Measurements from ENCODE around the gene G3BP1. TPM values are rescaled to one million over a fixed set of nuclear protein-coding genes. Genes with fewer than 3 reads are reported as not detected.

The G3BP1 gene
- total and polyA plus RNA-seq, 5 donors from 2014 or later, result 108 to 199 (median 181) TPM

GRCh38 chr5:151735646-151736045 is 36.1 kb upstream of the G3BP1 start:
- Histone ChIP-seq H3K9me3 (ENCODE audit: control insufficient read depth in 2 of 2, low read length in 2 of 2) (no peaks in the 10 kb centered on the region), H3K27me3 (ENCODE audit: control insufficient read depth, insufficient read depth, low read length) (no peaks in the 10 kb centered on the region), H3K36me3 (ENCODE audit: control insufficient read depth, insufficient read depth, low read length) (peaks cover 4% of the 10 kb centered on the region), H3K4me3 (ENCODE audit: low read depth, low read length) (no peak overlapping the region), H3K4me1 (ENCODE audit: control insufficient read depth, insufficient read depth, low read length, poor library complexity, severe bottlenecking) (peaks cover 3% of the 10 kb centered on the region), H3K27ac (ENCODE audit: insufficient read depth, low read length, poor library complexity, severe bottlenecking) (no peak overlapping the region)
- H3K9me3 Mint-ChIP-seq, result no peaks in the 10 kb centered on the region
- H3K4me1 Mint-ChIP-seq, result peaks cover under 1 to 14% (median 6%) of the 10 kb centered on the region in 4 donors
- no peak overlapping the region for H3K4me3 Mint-ChIP-seq
- no peak for ATAC-seq (ENCODE audit: low read depth in 2 of 2)
- no peak overlapping the region for H3K27ac Mint-ChIP-seq
- no peaks in the 10 kb centered on the region for H3K27me3 Mint-ChIP-seq
- H3K36me3 Mint-ChIP-seq, result peaks cover 24% of the 10 kb centered on the region
- no peak for DNase-seq

- no peak overlapping the region for H3K4me3 Mint-ChIP-seq
- H3K9me3 ChIP-seq (ENCODE audit: control insufficient read depth in 2 of 2, low read length in 2 of 2), result no peaks in the 10 kb centered on the region
- H3K27ac ChIP-seq (ENCODE audit: insufficient read depth, low read length, poor library complexity, severe bottlenecking), result no peak overlapping the region
- DNase-seq, result no peak
- ATAC-seq (ENCODE audit: low read depth in 2 of 2), result no peak
- H3K4me1 ChIP-seq (ENCODE audit: control insufficient read depth, insufficient read depth, low read length, poor library complexity, severe bottlenecking), result peaks cover 6% of the 10 kb centered on the region
- peaks cover 4% of the 10 kb centered on the region for H3K36me3 ChIP-seq (ENCODE audit: control insufficient read depth, insufficient read depth, low read length)
- no peaks in the 10 kb centered on the region for H3K27me3 ChIP-seq (ENCODE audit: control insufficient read depth, insufficient read depth, low read length)
- peaks cover 26% of the 10 kb centered on the region for H3K36me3 Mint-ChIP-seq
- no peak overlapping the region for H3K4me3 ChIP-seq (ENCODE audit: low read depth, low read length)
- no peak overlapping the region for H3K27ac Mint-ChIP-seq
- peaks cover 4 to 17% (median 10%) of the 10 kb centered on the region in 4 donors for H3K4me1 Mint-ChIP-seq
- no peaks in the 10 kb centered on the region for H3K9me3 Mint-ChIP-seq
- no peaks in the 10 kb centered on the region for H3K27me3 Mint-ChIP-seq
Measured at GRCh38 chr5:151737431-151737830, 34.3 kb upstream of the G3BP1 start.

DNA sequence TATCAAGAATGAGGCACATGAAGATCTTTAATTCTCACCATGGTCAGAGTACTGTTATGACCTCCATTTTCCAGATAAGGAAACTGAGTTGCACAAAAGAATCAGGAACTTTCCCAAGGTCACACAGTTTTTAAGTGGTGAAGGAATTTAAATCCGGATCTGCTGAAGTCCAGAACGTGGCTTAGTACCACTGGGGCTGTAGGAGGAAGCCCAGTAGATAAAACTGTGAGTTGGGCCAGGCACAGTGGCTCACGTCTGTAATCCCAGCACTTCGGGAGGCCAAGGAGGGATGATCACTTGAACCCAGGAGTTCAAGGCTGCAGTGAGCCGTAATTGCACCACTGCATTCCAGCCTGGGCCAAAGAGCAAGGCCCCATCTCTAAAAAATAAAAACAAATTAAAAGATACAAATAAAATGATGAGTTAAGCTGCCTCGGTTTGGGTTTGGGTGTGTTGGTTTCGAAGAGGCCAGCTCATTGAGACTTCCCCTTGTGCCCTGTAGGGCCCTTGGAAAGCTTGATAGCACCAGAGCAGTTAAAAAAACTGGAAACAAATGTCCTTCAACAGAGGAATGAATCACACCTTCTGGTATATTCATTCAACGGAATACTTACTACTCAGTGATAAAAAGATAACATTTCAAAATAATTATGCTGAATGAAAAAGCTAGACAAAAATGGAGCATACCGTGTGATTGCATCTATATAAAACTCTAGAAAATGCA is 33.5 kb upstream of the G3BP1 start:
- Mint-ChIP-seq H3K4me3 (no peak overlapping the region), H3K9me3 (no peaks in the 10 kb centered on the region), H3K27me3 (no peaks in the 10 kb centered on the region), H3K27ac (no peak overlapping the region), H3K4me1 (peaks cover 4 to 16% (median 11%) of the 10 kb centered on the region in 4 donors), H3K36me3 (peaks cover 29% of the 10 kb centered on the region)
- peaks cover 9% of the 10 kb centered on the region for H3K36me3 ChIP-seq (ENCODE audit: control insufficient read depth, insufficient read depth, low read length)
- H3K27me3 ChIP-seq (ENCODE audit: control insufficient read depth, insufficient read depth, low read length), result no peaks in the 10 kb centered on the region
- ATAC-seq (ENCODE audit: low read depth in 2 of 2) (no peak), DNase-seq (no peak)
- H3K9me3 ChIP-seq (ENCODE audit: control insufficient read depth in 2 of 2, low read length in 2 of 2), result no peaks in the 10 kb centered on the region
- H3K27ac ChIP-seq (ENCODE audit: insufficient read depth, low read length, poor library complexity, severe bottlenecking), result no peak overlapping the region
- no peak overlapping the region for H3K4me3 ChIP-seq (ENCODE audit: low read depth, low read length)
- H3K4me1 ChIP-seq (ENCODE audit: control insufficient read depth, insufficient read depth, low read length, poor library complexity, severe bottlenecking), result peaks cover 6% of the 10 kb centered on the region

GRCh38 chr5:151739395-151739794 is 32.4 kb upstream of the G3BP1 start:
- Histone ChIP-seq H3K27me3 (ENCODE audit: control insufficient read depth, insufficient read depth, low read length) (no peaks in the 10 kb centered on the region), H3K36me3 (ENCODE audit: control insufficient read depth, insufficient read depth, low read length) (peaks cover 17% of the 10 kb centered on the region), H3K27ac (ENCODE audit: insufficient read depth, low read length, poor library complexity, severe bottlenecking) (no peak overlapping the region), H3K4me1 (ENCODE audit: control insufficient read depth, insufficient read depth, low read length, poor library complexity, severe bottlenecking) (peaks cover 6% of the 10 kb centered on the region), H3K4me3 (ENCODE audit: low read depth, low read length) (no peak overlapping the region), H3K9me3 (ENCODE audit: control insufficient read depth in 2 of 2, low read length in 2 of 2) (no peaks in the 10 kb centered on the region)
- Mint-ChIP-seq H3K27ac (no peak overlapping the region), H3K9me3 (no peaks in the 10 kb centered on the region), H3K36me3 (peaks cover 31% of the 10 kb centered on the region), H3K4me3 (no peak overlapping the region), H3K4me1 (peaks cover 4 to 16% (median 11%) of the 10 kb centered on the region in 4 donors), H3K27me3 (no peaks in the 10 kb centered on the region)
- no peak for DNase-seq
- no peak for ATAC-seq (ENCODE audit: low read depth in 2 of 2)

DNA sequence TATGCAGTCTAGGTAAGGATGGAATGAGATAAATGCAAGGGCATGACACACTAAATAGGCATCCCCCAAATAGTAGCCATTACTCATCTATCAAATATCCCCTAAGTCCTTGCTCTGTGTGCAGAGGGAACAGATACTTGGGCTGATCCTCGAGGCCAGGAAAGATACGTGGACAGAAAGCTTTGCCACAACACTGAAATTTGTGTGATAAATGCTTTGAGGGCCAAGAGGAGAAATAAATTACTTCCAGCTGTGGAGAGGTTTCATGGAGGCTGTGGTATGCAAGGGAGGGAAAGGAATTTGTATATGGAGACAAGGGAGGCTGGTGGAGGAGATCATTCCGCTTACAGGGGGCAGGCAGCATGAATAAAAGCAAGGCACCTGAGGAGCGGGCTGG is 31.8 kb upstream of the G3BP1 start:
- Histone ChIP-seq H3K9me3 (ENCODE audit: control insufficient read depth in 2 of 2, low read length in 2 of 2) (no peaks in the 10 kb centered on the region), H3K36me3 (ENCODE audit: control insufficient read depth, insufficient read depth, low read length) (peaks cover 18% of the 10 kb centered on the region), H3K4me3 (ENCODE audit: low read depth, low read length) (no peak overlapping the region), H3K4me1 (ENCODE audit: control insufficient read depth, insufficient read depth, low read length, poor library complexity, severe bottlenecking) (peaks cover 10% of the 10 kb centered on the region), H3K27me3 (ENCODE audit: control insufficient read depth, insufficient read depth, low read length) (no peaks in the 10 kb centered on the region), H3K27ac (ENCODE audit: insufficient read depth, low read length, poor library complexity, severe bottlenecking) (no peak overlapping the region)
- no peak overlapping the region for H3K27ac Mint-ChIP-seq
- no peak for ATAC-seq (ENCODE audit: low read depth in 2 of 2)
- H3K4me3 Mint-ChIP-seq, result no peak overlapping the region
- DNase-seq, result no peak
- no peaks in the 10 kb centered on the region for H3K9me3 Mint-ChIP-seq
- H3K36me3 Mint-ChIP-seq, result peaks cover 31% of the 10 kb centered on the region
- no peaks in the 10 kb centered on the region for H3K27me3 Mint-ChIP-seq
- H3K4me1 Mint-ChIP-seq, result peaks cover 4 to 17% (median 12%) of the 10 kb centered on the region in 4 donors

DNA sequence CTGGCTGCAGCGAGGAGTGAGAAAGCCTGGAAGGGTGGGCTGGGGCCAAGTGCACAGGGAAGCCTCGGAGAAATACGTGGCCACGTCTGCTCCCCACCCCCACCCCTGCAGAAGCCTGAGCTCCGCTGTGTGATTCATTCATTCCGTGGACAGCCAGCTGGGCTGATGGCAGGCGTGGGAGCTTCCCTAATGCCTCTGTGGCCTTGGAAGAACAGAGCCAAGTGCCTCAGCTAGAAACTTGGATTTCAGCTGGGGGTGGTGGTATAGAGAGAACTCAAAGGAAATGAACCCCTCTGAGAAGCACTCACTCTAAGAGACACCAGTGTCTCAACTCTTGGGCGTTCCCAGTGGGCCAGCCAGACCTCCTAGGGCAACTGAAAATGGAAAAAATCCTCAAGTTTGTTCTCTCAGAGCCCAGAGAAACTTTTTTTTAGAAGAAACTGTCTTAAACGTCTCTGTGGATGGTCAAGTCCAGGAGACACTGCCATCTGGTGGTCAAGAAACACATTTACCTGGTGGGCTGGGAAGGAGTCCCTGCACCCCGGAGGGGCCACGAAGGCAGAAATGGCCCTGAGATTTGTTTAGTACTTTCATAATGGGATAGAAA is 31.3 kb upstream of the G3BP1 start:
- peaks cover 4 to 22% (median 16%) of the 10 kb centered on the region in 4 donors for H3K4me1 Mint-ChIP-seq
- peaks cover 18% of the 10 kb centered on the region for H3K36me3 ChIP-seq (ENCODE audit: control insufficient read depth, insufficient read depth, low read length)
- ATAC-seq (ENCODE audit: low read depth in 2 of 2) (peak; percentile 51), DNase-seq (peak; percentile 33 to 72 (median 51))
- H3K9me3 ChIP-seq (ENCODE audit: control insufficient read depth in 2 of 2, low read length in 2 of 2), result no peaks in the 10 kb centered on the region
- H3K4me1 ChIP-seq (ENCODE audit: control insufficient read depth, insufficient read depth, low read length, poor library complexity, severe bottlenecking), result peaks cover 15% of the 10 kb centered on the region
- H3K36me3 Mint-ChIP-seq, result peaks cover 34% of the 10 kb centered on the region
- H3K27me3 ChIP-seq (ENCODE audit: control insufficient read depth, insufficient read depth, low read length), result no peaks in the 10 kb centered on the region
- no peaks in the 10 kb centered on the region for H3K27me3 Mint-ChIP-seq
- H3K4me3 ChIP-seq (ENCODE audit: low read depth, low read length), result peak overlapping the region; percentile 18
- no peak overlapping the region for H3K27ac ChIP-seq (ENCODE audit: insufficient read depth, low read length, poor library complexity, severe bottlenecking)
- peak overlapping the region in 1 of 4 donors; percentile 7 for H3K4me3 Mint-ChIP-seq
- H3K27ac Mint-ChIP-seq, result peak overlapping the region in 2 of 3 donors; percentile 27 to 72
- H3K9me3 Mint-ChIP-seq, result no peaks in the 10 kb centered on the region

- no peaks in the 10 kb centered on the region for H3K9me3 ChIP-seq (ENCODE audit: control insufficient read depth in 2 of 2, low read length in 2 of 2)
- Mint-ChIP-seq H3K27ac (peak overlapping the region in 2 of 3 donors; percentile 27 to 72), H3K36me3 (peaks cover 34% of the 10 kb centered on the region), H3K4me3 (peak overlapping the region in 1 of 4 donors; percentile 7), H3K4me1 (peaks cover 4 to 28% (median 20%) of the 10 kb centered on the region in 4 donors), H3K27me3 (no peaks in the 10 kb centered on the region), H3K9me3 (no peaks in the 10 kb centered on the region)
- H3K27me3 ChIP-seq (ENCODE audit: control insufficient read depth, insufficient read depth, low read length), result no peaks in the 10 kb centered on the region
- DNase-seq (no peak), ATAC-seq (ENCODE audit: low read depth in 2 of 2) (no peak)
- H3K27ac ChIP-seq (ENCODE audit: insufficient read depth, low read length, poor library complexity, severe bottlenecking), result no peak overlapping the region
- peaks cover 21% of the 10 kb centered on the region for H3K4me1 ChIP-seq (ENCODE audit: control insufficient read depth, insufficient read depth, low read length, poor library complexity, severe bottlenecking)
- peaks cover 21% of the 10 kb centered on the region for H3K36me3 ChIP-seq (ENCODE audit: control insufficient read depth, insufficient read depth, low read length)
- H3K4me3 ChIP-seq (ENCODE audit: low read depth, low read length), result no peak overlapping the region
Measured at GRCh38 chr5:151740958-151741373, 30.8 kb upstream of the G3BP1 start.

Measured in CD4-positive, CD25-positive, alpha-beta regulatory T cell (primary cell).